ENCODE results near the gene TENT4B.

DNA sequence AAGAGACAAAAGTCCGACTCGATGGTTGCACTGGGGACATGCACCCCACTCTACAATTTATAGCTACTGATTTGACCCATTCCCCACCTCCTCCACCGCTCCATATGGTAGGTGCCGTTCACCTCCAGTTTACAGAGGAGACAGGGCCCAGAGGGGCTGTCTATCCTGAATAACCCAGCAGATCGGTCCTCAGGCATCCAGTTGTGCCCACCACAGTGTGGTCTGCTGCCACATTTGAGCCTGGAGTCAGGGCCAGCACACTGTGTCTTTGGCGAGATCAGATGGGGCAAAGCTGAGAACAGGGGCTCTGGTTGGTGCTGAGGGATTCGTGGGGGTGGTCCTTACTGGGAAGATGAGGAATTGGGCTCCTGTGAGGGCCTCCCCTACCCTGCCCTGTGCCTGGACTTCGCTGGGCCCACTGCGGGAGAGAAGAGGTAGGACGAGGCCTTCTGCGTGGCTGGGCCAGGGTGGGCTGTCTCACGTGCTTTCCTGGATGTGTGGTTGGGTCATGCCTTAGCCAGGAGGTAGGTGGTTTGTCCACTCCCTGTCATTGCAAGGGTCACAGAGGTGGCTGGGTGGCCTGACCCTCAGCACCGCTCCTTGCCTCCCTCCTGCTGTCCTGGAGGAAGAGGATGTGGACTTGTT, 116.1 kb downstream of the TENT4B start:
- TF ChIP-seq, protein P1, sequence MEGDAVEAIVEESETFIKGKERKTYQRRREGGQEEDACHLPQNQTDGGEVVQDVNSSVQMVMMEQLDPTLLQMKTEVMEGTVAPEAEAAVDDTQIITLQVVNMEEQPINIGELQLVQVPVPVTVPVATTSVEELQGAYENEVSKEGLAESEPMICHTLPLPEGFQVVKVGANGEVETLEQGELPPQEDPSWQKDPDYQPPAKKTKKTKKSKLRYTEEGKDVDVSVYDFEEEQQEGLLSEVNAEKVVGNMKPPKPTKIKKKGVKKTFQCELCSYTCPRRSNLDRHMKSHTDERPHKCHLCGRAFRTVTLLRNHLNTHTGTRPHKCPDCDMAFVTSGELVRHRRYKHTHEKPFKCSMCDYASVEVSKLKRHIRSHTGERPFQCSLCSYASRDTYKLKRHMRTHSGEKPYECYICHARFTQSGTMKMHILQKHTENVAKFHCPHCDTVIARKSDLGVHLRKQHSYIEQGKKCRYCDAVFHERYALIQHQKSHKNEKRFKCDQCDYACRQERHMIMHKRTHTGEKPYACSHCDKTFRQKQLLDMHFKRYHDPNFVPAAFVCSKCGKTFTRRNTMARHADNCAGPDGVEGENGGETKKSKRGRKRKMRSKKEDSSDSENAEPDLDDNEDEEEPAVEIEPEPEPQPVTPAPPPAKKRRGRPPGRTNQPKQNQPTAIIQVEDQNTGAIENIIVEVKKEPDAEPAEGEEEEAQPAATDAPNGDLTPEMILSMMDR (IDR thresholded peaks at IDR 0.05), result no peak
- no peak for TF ChIP-seq POLR2A (IDR thresholded peaks at IDR 0.05)

Measured in Peyer's patch (tissue), 4 donors.